NCI-H128 (cell line): Measurements from ENCODE around the gene ARHGAP26.

Experiments
- DNase-seq: peaks from one replicate; lab custom pipeline; 2025; ENCODE audit not compliant: unreplicated experiment; lab: John Stamatoyannopoulos, UW

The ARHGAP26 gene

GRCh38 chr5:143249851-143250250, 479.7 kb downstream of the ARHGAP26 start:
- DNase-seq, result no peak

DNA sequence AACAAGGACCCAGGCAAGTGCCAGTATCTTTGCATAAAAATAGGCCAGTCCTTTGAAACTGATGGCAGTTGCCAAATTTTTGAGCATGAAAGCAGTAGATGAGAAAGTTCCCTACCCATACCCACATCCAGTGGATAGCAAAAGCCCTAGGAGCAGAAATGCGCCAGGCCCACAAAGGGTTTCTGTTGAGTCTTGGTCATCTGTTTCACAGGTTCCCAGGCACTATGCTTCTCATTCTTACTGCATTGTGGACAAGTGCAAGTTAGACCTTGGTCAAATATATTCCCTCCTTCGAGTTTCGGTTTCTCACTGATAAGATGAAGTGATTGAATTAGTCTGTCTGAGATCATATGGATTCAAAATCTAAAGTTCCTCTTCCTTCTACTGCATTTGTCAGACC, 481.0 kb downstream of the ARHGAP26 start:
- DNase-seq, result no peak

DNA sequence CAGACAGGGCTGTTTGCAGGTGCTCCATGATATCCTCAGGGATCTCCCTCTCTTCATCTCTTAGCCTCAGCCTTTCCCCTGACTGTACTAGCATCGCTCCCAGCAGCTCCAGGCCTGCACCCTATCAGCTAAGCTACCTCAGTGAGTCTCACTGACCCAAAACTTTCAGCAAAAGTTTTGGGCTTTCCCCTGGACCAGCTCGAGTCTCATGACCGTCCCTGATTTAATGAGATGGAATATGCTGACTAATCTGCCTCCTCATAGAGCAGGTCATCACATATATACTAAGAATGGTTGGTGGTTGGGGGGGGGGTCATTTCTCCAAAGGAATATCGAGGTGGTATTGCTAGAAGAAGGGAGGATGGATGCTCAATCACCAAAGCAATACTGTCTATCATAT, 481.8 kb downstream of the ARHGAP26 start:
- DNase-seq, result no peak

- DNase-seq, result no peak
Measured at GRCh38 chr5:143254819-143255218, 484.6 kb downstream of the ARHGAP26 start.

DNA sequence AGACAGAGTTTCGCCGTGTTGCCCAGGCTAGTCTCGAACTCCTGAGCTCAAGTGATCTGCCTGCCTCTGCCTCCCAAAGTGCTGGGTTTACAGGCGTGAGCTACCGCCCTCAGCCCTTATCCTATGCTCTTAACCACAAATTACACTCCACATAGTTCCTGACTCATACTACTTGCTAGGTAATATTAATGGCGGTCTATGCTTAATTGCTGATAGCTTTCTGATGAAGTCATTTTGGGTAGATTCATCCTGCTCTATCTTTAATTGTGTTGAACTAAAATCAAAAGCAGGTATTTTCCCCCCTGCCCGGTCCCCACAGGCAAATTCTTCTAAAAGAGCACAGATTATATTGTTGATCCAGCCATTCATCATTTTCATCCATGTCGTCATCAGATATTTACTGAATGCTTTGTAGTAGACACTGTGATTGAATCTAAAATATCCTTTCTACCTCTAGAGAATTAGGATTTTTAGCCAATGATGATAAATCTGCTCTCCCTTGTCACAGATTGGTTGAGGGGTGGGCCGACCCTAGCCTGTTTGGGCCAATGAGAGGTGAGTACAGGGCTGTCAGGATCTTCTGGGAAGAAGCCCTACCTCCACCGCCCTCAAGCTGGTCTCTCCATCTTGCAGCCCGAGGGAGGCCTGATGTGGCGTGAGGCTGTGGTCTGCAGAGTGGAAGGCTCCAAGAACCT, 488.5 kb downstream of the ARHGAP26 start:
- no peak for DNase-seq

DNA sequence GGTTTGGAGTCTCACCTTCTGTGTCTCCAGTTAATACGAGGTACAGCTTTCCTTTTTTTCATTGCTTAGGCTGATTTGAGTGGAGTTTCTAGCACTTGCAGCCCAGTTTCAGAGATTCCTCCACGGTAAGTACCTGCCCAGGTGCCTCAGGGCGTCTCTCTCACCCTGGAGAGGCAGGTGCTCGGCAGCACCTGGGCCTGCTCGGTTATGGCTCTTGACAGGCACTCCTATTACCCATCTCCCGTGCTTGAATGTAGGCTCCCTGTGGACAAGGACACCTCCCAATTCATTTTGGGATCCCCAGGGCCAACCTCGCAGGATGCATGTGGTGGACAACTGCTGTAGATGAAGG, 489.1 kb downstream of the ARHGAP26 start:
- DNase-seq, result no peak

GRCh38 chr5:143261748-143262392, 491.7 kb downstream of the ARHGAP26 start:
- no peak for DNase-seq

DNA sequence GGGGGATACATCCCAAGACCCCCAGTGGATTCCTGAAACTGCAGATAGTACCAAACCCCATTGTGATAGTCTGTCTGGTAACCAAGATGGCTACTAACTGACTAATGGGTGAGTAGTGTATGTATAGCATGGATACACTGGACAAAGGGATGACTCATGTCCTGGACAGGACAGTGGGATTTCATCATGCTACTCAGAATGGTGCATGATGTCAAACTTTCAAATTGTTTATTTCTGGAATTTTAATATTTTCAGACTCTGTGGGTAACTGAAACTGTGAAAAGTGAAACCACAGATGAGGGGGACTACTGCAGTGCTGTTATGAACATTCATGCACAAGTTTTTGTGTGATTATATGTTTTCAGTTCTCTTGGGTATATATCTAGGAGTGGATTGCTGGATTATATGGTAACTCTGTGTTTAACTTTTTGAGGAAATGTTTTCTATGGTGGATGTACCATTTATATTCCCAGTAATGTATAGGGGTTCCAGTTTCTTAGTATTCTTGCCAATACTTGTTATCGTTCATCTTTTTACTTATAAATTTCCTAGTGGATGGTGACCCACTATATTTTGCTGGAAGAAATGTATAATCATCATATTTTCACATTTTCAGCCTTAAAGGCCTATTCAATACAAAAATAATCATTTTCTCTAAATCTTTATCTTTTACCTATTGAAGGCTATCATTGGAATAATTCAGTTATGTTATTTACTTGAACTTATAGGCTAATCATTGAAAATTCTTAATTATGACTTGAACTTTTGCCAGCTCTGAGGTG, 492.4 kb downstream of the ARHGAP26 start:
- no peak for DNase-seq

DNA sequence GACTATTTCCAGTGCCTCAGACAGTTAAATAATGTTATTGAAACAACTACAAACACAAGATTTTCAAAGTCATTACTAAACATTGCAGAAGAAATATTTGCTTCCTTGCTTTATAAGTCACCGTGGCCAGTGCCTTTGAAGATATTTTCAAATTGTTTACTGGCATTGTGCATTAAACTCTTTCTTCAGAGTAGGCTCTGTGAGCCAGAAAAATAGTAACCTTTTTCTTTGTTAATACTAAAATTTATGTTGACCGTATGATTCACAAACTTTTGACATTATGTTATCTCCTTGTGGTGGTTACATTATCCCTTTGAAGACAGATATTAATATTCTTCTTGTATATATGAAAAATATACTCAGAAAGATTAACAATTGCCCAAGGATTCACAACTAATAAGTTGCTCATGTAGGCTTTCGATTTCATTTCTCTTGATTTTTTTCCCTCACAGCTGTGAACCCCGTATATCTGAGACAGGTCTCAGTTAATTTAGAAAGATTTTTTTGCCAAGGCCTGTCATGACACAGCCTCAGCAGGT, 493.2 kb downstream of the ARHGAP26 start:
- no peak for DNase-seq

GRCh38 chr5:143265995-143266394, 495.8 kb downstream of the ARHGAP26 start:
- no peak for DNase-seq

GRCh38 chr5:143267186-143267585, 497.0 kb downstream of the ARHGAP26 start:
- DNase-seq, result no peak

DNA sequence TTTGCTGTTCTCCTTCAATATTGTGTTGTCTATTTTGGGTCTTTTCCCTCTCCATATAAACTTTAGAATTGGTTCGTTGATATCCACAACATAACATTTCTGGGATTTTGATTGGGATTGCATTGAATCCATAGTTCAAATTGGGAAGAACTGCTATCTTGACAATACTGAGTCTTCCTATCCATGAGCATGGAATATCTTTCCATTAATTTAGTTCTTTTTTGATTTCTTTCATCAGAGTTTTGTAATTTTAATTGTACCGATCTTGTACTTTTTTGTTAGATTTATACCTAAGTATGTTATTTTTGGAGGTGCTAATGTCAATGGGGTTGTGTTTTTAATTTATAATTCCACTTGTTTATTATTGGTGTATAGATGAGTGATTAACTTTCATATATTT, 498.2 kb downstream of the ARHGAP26 start:
- no peak for DNase-seq

GRCh38 chr5:143271431-143271830, 501.3 kb downstream of the ARHGAP26 start:
- DNase-seq, result no peak

DNA sequence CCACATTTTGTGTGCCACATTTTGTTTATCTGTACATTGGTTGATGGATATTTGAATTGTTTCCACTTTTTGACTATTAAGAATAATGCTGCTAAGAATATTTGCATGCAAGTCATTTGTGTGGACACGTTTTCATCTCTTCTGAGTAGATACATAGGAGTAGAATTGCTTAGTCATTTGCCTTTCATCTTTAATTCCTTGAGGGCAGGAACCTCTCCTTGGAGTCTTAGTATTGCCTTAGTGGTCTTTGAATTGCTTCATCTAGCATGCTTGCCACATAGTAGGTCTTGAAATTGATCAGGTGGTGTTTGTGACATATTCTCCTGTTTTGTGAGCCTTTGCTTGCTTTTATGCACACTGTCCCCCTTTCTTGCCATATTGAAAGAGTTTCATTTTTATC, 504.8 kb downstream of the ARHGAP26 start:
- DNase-seq, result no peak

DNA sequence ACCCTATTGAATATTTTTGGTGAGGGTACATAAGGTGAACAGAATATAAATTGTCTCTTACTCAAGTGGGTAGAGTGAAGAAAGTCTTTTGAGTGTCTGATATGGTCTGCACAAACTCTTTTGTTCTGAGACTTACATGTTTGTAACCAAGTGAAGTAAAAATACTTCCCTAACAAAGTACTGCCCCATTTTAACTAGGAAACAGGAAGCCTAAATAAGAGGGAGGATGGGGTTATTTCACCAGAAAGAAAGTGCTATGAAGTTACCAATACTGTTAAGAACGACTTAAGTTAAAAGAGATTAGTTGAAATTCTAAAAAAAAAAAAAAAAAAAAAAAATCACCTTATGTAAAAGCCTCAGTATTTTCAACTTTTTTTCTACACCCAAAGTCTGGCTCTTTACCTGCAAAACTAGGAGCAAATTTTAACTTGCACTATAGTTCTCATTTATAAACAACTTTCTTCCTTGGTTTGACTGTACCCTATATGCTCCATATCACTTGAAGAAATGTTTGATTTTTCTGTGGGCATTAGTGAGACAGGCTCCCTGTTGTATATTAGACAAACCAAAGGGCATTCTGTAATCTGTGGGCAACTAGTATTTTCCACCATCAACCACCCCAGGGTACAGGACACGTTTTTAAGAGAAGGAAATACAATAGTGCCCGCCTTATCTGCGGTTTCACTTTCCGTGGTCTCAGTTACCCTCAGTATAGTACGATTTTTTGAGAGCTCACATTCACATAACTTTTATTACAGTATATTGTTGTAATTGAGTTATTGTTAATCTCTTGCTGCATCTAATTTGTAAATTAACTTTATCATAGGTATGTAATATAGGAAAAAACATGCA, 505.6 kb downstream of the ARHGAP26 start:
- no peak for DNase-seq

DNA sequence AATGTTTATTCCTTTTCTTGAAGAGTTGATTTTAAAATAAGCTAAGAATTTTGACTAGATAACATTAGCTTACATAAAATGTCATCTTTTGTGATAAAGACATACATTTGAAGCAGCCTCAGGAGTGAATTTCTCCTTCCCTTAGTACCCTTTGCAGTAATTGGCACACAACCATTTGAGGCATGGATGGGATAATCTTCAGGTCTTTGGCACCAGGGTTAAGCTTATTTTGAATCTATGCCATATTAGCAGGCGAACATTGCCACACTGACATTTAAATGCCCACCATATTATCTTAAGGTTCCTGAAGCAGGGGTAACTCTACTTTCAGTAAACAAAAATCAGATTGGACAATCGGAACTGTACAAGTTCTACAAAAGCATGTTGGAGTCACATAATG, 507.4 kb downstream of the ARHGAP26 start:
- DNase-seq, result no peak
